GM18858 (cell line): ENCODE data around the gene CELF4.

ENCODE experiments used
- ATAC-seq: cut with Tn5 transposase; IDR thresholded peaks from one replicate; pipeline ENCODE4 v1.9.1; 2021; ENCODE audit not compliant: unreplicated experiment

Gene CELF4

GRCh38 chr18:37527395-37527794 lies 38.2 kb downstream of the CELF4 start:
- no peak for ATAC-seq

- no peak for ATAC-seq
Measured at GRCh38 chr18:37525262-37525585, 40.4 kb downstream of the CELF4 start.

DNA sequence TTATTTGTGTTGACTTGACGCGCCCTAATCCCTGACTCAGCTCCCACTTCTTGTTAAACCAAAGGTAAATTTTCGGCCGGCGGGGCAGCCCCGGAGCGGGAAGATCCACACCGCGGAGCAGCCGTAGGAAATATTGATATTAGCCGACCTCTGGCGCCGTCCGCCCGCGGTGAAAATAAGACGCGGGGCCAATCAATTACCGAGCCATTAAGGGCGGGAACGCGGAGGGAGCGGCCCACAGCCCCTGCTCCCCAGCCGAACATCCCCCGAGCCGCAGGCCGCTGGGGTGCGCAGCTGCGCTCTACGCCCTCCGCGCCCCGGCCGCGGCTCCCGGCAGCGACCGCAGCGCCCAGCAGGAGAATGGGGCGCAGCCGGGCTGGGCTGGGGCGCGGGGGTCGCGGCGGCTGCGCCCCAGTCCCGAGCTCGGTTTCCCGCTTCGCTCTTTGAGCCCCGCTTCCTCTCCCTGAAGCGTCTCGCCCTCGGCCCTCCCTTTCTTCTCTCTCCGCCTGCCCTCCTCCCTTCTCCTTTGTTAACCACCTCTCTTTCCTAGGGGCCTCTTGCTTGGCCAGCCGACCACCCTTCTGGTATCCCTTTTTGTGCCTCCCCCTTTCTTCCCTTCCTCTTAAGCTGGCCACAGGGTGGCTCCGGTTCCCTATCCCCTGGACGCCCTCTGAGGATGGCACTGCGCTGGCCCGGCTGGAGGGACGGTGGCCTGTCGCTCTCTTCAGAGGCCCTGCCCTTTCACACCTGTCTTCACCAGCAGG lies 40.9 kb downstream of the CELF4 start:
- no peak for ATAC-seq

DNA sequence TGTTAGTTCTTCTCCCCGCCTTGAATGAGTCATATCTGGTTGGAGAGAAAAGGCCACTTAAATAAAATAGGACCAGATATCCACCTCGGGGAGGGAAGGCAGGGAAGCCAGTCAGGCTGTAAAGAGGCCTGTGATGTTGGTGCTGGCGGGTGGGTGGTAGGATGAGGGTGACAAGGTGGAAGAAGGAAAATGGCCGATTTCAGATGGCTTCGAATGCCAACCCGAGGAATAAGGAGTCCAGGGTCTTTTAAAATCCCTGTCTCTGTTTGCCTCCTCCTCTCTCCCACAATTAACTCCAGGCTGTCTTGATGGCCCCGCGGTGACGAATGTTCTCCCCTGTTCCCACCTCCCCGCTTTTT lies 41.5 kb downstream of the CELF4 start:
- ATAC-seq, result no peak

DNA sequence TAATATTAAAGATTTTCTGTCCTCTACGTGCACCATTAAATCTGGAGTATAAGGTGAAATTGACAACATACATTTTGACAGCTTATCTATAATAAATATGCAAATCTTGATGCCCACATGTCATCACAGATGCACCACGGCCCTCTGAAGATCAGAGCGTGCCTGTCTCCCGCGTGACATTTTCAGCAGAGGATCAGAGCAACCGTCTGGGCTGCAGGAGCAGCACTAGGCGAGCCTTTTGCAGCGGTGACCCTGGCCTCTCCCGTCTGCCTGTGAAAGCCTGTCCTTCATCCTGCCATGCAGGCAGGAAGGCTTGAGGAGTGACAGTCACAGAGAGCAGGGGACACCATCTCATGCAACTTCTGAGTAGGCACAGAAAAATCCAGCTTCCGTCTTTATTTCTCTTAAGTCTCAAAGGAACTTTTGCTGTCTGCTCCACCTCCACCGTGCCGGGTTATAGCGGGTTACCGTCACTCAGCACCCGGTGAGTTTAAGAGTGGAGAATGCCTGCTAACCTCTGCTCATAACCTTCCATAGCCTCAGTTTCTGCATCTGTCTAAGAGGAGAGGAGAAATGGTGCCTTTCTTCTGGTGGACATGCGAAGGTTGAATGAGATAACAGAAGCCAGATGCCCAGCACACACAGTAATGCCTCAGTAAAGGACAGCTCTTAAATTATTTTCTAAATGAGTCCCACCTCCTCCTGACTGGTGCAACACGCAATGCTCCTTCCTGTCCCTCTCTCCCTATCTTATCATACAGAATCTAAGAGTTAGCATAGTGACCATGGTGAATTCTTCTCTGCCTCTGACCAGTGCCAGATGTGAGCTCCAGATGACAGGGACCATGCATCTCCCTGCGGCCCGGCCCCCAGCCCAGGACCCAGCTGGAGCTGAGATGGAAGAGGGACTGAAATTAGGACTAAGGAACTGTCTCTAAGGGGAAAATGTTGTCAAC lies 43.8 kb downstream of the CELF4 start:
- no peak for ATAC-seq

DNA sequence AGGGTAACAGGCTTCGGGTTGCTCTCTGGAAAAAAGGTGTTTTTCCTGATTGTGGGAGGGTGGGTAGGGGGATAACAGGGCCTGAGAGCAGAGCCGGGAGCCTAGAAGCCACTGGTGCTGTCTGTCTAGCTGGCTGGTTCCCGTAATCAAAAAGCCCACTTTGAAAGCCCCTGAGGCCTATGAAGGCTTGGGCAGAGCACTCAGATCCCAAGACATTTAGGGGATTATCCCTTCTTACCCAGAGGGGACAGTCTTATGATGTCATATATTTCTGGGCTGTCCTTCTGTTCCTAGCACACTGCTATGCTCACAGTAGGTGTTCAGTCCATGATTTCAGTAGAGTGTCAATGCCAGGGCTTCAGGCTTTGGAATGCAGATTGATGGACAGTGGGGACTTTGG lies 45.1 kb downstream of the CELF4 start:
- no peak for ATAC-seq

DNA sequence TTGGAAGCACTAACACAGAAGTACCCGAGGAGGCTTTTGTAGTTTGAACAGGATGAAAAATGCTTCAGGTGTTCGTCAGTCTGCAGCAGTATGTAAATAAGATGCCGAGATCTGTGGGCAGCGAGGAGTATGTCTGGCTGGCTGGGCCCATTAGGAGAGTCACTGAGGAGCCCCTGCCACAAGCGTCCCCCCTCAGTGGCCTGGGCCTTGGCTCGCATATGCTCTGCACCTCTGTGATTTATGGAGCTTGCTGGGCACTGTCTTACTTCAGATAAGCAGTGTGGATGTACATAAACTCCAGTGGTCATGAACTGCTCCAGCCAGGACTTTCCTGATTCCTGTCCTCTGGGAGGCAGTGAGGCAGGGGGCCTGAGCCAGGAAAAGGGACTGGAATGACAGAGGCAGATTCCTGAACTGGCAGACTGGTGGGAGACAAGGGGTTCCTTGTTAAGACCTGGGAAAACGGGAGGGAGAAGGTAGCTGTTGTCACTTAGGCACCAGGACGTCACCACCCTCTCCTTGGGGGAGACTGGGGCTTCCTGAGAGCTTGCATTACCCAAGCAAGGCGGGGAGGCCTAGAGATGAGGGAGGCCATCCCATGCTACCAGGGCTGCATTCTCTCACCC lies 46.0 kb downstream of the CELF4 start:
- no peak for ATAC-seq

DNA sequence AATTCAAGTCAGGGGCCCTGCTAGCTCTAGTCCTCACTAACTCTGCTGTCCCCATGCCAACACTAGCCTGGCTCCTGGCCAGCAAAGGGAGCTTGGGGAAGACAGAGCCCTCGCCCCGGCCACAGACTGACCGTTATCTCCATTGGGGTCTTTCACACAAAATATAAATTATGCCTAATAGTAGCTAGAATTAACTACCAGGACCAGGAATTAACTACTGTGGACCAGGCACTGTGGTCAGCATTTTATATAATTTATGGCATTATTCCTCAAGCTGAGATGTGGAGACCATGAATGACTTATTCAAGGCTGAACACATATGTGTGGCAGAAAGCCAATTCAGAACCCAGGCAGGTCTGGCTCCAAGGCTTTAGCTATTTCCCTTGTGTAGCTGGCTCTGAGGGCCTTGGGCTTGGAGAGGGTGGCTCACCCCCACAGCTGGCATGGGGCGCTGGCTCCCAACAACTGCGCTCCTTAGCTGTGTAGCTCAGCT lies 49.2 kb downstream of the CELF4 start:
- no peak for ATAC-seq

DNA sequence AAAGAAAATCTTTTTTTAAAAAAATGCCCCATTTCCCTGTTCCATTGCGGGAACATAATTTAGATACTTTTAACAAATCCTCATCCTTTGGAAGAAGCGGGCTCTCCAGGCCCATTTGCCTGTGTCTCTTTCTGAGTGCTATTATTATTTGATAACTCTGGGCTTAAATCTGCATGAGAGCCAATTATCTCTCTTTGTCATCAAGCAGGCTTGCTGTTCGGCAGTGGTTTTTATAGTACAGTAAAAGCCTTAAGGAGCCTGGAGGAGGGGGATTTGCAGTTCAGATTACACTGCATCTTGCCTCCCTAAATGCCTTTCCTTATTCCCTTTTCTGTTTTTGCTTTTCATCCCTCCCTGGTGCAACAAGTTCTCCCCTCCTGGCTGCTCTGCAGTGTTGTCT lies 50.6 kb downstream of the CELF4 start:
- ATAC-seq, result no peak

- no peak for ATAC-seq
Measured at GRCh38 chr18:37512400-37512799, 53.2 kb downstream of the CELF4 start.

DNA sequence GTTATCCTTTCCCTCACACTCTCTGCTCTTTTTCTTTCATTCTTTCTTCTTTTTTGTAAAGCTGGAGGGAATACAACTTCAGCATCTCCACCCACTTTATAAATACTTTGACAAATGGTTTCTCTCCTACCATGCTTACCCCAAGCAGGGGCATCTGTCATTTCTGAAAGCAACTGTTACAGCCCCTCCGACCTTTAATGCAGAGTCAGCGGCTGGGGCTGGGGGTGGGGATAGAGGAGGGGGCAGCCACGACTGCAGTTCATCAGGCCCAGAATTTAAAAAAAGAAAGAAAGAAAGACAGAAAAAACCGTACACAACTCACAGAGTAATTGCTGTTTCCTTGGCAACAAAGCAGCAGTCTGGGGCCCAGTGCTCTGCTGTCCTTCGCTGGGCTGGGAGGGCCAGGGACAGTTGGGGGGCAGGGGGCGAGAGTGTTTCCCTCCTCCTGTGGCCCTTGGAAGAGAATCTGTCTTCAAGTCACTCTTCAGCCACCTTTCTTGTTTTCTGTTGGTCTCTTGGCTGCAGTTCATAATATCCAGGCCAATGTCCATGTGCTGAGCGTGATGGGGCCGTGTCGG lies 53.8 kb downstream of the CELF4 start:
- no peak for ATAC-seq

DNA sequence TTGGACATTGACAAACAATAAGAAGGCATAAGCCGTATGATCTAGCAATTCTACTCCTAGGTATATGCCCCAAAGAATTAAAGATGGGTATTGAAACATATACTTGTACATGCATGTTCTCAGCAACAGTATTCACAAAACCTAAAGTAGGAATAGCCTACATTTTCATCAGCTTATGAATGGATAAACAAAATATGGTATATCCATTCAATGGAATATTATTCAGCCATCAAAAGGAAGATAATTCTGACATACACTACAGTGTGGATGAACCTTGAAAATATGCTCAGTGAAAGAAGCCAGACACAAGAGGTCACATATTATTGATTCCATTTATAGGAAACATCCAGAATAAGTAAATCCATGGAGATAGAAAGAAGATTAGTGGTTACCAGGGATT lies 56.0 kb downstream of the CELF4 start:
- no peak for ATAC-seq

DNA sequence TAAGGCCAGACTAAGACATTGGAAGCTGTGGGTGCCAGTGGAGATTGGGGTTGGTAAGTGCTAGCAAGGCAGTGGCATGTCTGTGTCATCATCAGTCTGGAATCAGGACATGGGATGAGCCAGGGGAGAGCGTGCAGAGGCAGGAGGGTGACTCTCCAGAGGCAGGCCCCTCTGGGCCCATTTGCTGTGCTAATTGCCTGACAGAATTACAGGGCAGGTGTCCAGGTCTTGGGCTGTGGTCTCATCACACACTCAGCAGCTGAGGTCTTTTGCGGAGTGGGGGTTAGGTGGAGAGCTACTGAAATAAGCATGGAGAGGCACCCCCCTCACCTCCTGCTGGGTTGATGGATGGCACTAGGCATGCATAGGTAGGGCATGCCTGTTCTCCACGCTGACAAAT lies 57.4 kb downstream of the CELF4 start:
- no peak for ATAC-seq

DNA sequence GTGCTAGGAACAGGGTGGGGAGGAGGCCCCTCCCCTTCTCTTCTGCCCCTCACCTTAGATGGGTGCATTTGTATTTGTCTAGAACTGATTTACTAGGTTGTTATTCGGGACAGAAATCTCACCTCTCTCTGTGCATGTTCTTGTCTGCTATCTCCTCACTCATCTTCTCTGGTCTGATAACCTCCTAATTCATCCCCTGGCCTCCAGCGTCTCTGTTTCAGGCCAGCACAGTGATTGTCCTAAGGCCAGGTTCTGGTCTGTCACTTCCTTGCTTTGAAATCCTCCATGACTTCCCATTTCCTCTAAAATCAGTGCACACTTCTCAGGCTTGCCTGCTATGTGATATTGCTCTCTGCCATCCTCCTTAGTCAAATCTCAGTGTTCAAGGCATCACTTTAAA lies 58.4 kb downstream of the CELF4 start:
- ATAC-seq, result no peak

GRCh38 chr18:37506001-37506400 lies 59.6 kb downstream of the CELF4 start:
- no peak for ATAC-seq

DNA sequence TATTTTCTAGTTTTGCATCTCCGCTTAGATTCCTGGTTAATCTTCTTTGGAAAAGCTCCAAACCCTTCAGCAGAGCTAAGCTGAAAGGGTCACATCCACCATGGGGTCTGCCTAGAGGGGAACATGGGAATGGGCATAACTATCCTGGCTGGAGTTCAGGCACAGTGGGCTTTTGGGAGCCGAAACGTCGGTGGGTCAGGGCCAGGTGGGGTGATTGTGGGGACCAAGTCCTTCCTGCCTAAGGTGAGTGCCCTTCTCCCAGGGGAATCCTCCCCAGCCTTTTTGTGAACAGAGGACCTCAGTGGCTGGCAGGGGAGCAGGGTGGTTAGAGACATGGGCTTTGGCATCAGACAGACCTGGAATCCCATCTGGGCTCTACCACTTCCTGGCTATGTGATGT lies 60.3 kb downstream of the CELF4 start:
- ATAC-seq, result no peak

GRCh38 chr18:37502601-37503000 lies 63.0 kb downstream of the CELF4 start:
- no peak for ATAC-seq

DNA sequence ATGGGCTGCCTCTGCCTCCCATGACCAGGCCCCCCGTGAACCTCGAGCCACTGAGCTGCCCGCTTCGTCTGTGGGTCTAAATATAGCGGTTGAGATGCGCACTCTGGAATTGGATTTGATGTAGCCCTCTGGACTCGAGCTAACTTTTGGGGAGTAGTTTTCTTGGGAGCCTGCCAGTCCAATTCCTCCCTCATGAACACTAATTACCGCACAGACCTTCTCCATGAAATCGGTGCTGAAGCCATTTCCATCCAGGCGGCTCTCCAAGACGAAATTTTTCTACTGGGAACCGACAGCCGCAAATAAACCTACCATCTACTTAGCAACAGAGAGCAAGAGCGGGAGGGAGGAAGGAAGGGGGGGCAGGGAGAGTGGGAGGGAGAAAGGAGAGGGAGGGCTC lies 63.6 kb downstream of the CELF4 start:
- no peak for ATAC-seq

DNA sequence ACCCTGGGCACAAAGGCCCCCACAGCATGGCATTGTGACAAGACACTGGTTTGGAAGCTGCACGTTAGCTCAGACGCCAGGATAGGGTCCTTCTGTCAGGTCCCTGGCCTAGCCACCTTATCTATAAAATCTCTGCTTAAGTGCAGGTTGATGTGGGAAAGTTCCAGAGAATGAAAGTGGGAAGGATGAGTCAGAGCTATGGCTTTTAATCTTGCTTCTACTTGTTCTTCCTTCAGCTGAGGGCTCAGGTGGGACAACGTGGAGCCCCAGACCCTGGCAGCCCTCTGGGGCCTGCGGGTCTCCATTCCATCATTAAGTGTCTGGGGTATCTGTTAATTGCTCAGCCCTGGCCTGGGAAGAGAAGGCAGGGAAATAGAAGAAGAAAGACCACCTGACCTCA lies 64.5 kb downstream of the CELF4 start:
- ATAC-seq, result no peak

DNA sequence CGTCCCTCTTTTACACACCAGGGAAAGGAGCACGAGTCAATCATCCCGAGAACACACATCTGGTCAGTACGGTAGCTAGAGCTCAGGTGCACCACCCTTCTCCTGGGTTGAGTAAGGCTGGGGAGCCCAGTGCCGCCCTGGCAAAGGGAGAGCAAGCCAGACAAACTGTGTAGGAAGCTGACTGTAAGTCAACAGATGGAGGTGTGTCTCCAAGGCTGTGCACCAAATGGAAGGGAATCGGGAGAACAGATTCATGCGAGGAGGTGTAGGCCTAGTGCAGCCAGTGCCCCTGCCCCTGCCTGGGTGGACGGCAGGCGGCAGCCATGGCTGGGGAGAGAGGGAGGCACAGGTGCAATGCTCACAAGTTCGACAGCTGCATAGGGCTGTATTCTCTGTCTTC lies 65.7 kb downstream of the CELF4 start:
- no peak for ATAC-seq

DNA sequence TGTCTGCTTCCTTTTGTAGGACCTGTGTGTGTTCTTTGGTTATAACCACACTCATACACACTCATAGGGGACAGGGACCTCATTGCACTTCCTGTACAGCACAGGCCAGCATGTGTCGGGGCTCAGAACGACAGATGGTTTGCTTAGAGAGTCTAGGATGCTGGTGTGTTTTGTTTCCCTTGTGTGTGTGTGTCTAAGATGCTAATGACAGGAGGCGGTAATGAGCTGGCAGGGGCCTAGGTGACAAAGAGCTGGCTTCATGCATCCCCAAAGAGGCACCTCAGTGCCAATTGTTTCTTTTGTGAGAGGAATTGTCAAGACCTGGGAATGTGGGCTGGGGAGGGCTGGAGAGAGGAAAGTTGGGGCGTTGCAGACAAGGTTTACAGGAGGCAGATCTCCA lies 66.6 kb downstream of the CELF4 start:
- no peak for ATAC-seq
